Measurements from ENCODE around the gene ANKRD27. TPM values are rescaled to one million over a fixed set of nuclear protein-coding genes. Genes with fewer than 3 reads are reported as not detected.
"Not testable (repeated sequence)": the region's sequence is repeated elsewhere in the genome, so short reads cannot be mapped to it uniquely, and the experiment has no call there.

ANKRD27 gene
- total RNA-seq, 2 experiments from 2014 or later, result 36.6 to 37.0 TPM

- H3K4me3 Mint-ChIP-seq; POLR2A ChIA-PET; ATAC-seq; DNase-seq; H3K4me1 Mint-ChIP-seq; H3K27ac Mint-ChIP-seq; H3K27me3 Mint-ChIP-seq; H3K9me3 Mint-ChIP-seq (ENCODE audit: low read depth); intact Hi-C loops (cut with DNase I, micrococcal nuclease): not testable (repeated sequence)
- peaks cover 31% of the 10 kb centered on the region for H3K36me3 Mint-ChIP-seq (ENCODE audit: low read depth)
- CTCF ChIA-PET, result interaction anchor here (0.8 kb wide), 1 partner anchor 30 kb away, joined by 4 read pairs; no protein-coding TSS in a partner anchor
These were observed 22.6 kb downstream of the ANKRD27 start for GRCh38 chr19:32652331-32652730.

GRCh38 chr19:32651729-32652140 is 23.2 kb downstream of the ANKRD27 start:
- ChIA-PET POLR2A (no interaction called here), CTCF (interaction anchor here (0.7 to 0.8 kb wide), 3 partner anchors 30 to 457 kb away, joined by 3 to 4 read pairs (median 3); no protein-coding TSS in a partner anchor)
- no peak for DNase-seq
- Mint-ChIP-seq H3K27me3 (no peaks in the 10 kb centered on the region), H3K9me3 (ENCODE audit: low read depth) (no peaks in the 10 kb centered on the region), H3K4me1 (peaks cover 5% of the 10 kb centered on the region), H3K27ac (no peak overlapping the region), H3K4me3 (no peak overlapping the region), H3K36me3 (ENCODE audit: low read depth) (peaks cover 34% of the 10 kb centered on the region)
- ATAC-seq, result no peak
- intact Hi-C loops (cut with DNase I, micrococcal nuclease), result no loop called here

DNA sequence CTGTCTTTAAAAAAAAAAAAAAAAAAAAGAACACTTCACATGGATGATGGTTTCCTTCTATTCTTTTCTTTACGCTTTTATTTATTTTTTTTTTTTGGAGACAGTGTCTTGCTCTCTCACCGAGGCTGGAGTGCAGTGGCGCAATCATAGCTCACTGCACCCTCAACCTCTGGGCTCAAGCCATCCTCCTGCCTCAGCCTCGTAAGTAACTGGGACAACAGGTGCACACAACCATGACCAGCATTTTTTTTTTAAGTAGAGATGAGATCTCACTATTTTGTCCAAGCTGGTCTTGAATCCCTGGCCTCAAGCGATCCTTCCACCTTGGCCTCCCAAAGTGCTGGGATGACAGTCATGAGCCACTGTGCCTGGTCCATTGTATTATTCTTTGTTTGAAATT is 24.3 kb downstream of the ANKRD27 start:
- Mint-ChIP-seq H3K9me3 (ENCODE audit: low read depth) (no peaks in the 10 kb centered on the region), H3K36me3 (ENCODE audit: low read depth) (peaks cover 34% of the 10 kb centered on the region), H3K27ac (no peak overlapping the region), H3K27me3 (no peaks in the 10 kb centered on the region), H3K4me3 (no peak overlapping the region), H3K4me1 (peaks cover 10% of the 10 kb centered on the region)
- ATAC-seq (no peak), DNase-seq (no peak)
- CTCF ChIA-PET, result interaction anchor here (1.1 kb wide), 1 partner anchor 21 kb away, joined by 3 read pairs; no protein-coding TSS in a partner anchor
- POLR2A ChIA-PET, result no interaction called here
- intact Hi-C loops (cut with DNase I, micrococcal nuclease), result no loop called here

DNA sequence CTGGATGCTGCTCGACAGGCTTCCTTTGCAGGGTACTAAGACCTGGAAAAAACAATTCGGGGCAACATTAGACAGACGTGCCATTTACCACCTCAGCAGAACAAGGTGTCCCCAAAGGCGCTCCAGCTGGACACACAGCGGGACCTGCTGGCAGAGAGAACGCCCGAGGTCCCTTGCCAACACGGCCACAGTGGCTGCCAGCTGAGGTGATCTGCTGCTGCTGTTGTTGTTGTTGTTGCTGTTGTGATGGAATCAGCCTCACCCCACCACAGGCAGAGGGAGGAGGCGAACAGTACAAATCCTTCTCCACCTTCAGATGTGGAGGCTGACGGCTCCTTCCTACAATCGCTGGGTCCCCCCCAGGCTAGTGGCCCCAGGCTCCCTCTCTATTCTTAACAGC is 25.2 kb downstream of the ANKRD27 start:
- no peak for DNase-seq
- CTCF ChIA-PET, result no interaction called here
- peaks cover 10% of the 10 kb centered on the region for H3K4me1 Mint-ChIP-seq
- H3K27ac Mint-ChIP-seq, result no peak overlapping the region
- no peaks in the 10 kb centered on the region for H3K27me3 Mint-ChIP-seq
- no peak overlapping the region for H3K4me3 Mint-ChIP-seq
- peaks cover 31% of the 10 kb centered on the region for H3K36me3 Mint-ChIP-seq (ENCODE audit: low read depth)
- no peaks in the 10 kb centered on the region for H3K9me3 Mint-ChIP-seq (ENCODE audit: low read depth)
- intact Hi-C loops (cut with DNase I, micrococcal nuclease), result no loop called here
- POLR2A ChIA-PET, result no interaction called here
- ATAC-seq, result no peak

DNA sequence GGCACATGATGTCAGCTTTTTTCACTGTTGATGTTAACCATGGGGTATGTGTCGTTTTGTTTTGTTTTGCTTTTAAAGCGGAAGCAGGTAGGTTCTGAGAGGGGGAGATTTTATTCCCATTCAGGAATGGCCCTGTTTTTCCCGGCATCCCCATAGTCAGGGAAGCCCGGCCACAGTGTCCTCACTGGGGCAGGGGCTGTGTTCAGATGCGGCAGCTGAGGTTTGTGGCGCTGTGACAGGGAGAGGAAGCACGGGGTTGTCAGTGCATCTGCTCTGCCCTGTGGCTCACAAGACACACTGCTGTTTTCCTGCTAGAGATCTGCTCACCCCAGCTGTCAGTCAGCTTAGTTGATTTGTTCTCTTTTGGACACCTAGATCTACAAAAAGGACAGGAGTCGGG is 27.6 kb downstream of the ANKRD27 start:
- DNase-seq (no peak), ATAC-seq (no peak)
- Mint-ChIP-seq H3K36me3 (ENCODE audit: low read depth) (peaks cover 41% of the 10 kb centered on the region), H3K27ac (no peak overlapping the region), H3K27me3 (no peaks in the 10 kb centered on the region), H3K9me3 (ENCODE audit: low read depth) (no peaks in the 10 kb centered on the region), H3K4me1 (peaks cover 30% of the 10 kb centered on the region), H3K4me3 (no peak overlapping the region)
- intact Hi-C loops (cut with DNase I, micrococcal nuclease), result no loop called here
- ChIA-PET POLR2A (interaction anchor here (0.7 kb wide), 1 partner anchor 326 kb away, joined by 3 read pairs; no protein-coding TSS in a partner anchor), CTCF (interaction anchor here (0.7 kb wide), 1 partner anchor 29 kb away, joined by 4 read pairs; no protein-coding TSS in a partner anchor)

GRCh38 chr19:32646556-32646955 is 28.4 kb downstream of the ANKRD27 start:
- POLR2A ChIA-PET, result interaction anchor here (0.7 kb wide), 1 partner anchor 327 kb away, joined by 3 read pairs; no protein-coding TSS in a partner anchor
- DNase-seq (peak; percentile 21), ATAC-seq (no peak)
- H3K9me3 Mint-ChIP-seq (ENCODE audit: low read depth), result no peaks in the 10 kb centered on the region
- intact Hi-C loops (cut with DNase I, micrococcal nuclease), result no loop called here
- no peak overlapping the region for H3K4me3 Mint-ChIP-seq
- peaks cover 45% of the 10 kb centered on the region for H3K36me3 Mint-ChIP-seq (ENCODE audit: low read depth)
- peaks cover 36% of the 10 kb centered on the region for H3K4me1 Mint-ChIP-seq
- peak overlapping the region; percentile 6 for H3K27ac Mint-ChIP-seq
- CTCF ChIA-PET, result interaction anchor here (1.1 kb wide), 1 partner anchor 10 kb away, joined by 5 read pairs; no protein-coding TSS in a partner anchor
- H3K27me3 Mint-ChIP-seq, result no peaks in the 10 kb centered on the region

GRCh38 chr19:32642771-32643170 is 32.2 kb downstream of the ANKRD27 start:
- POLR2A ChIA-PET, result no interaction called here
- CTCF ChIA-PET, result no interaction called here
- H3K27ac Mint-ChIP-seq, result no peak overlapping the region
- peaks cover 36% of the 10 kb centered on the region for H3K4me1 Mint-ChIP-seq
- intact Hi-C loops (cut with DNase I, micrococcal nuclease), result loop anchor here in 1 of 2 experiments (2.0 kb wide), 1 partner anchor 32 kb away; the partner anchor contains the start of genes ANKRD27 and RGS9BP
- H3K9me3 Mint-ChIP-seq (ENCODE audit: low read depth), result no peaks in the 10 kb centered on the region
- peak; percentile 99 for ATAC-seq
- H3K27me3 Mint-ChIP-seq, result no peaks in the 10 kb centered on the region
- no peak overlapping the region for H3K4me3 Mint-ChIP-seq
- peak; percentile 84 for DNase-seq
- peaks cover 50% of the 10 kb centered on the region for H3K36me3 Mint-ChIP-seq (ENCODE audit: low read depth)

DNA sequence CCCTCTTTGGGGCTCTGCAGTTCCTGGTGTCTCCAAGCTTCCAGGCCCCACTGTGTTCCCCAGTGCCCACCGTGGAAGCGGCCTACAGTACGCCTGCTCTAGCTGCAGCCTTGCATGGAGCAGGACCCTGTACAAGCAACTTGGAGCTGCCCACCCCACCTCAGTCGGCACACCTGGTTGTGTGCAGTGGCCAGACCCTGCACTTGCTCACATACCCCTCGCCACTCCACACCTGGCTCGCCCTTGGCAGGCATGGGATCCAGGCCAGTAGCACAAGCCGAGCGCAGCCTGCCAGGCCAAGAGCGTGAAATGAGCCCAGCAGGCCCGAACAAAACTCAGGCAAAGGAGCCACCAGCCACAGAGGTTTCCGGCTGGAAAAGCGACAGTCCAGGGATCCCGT is 36.4 kb downstream of the ANKRD27 start:
- Mint-ChIP-seq H3K27me3 (no peaks in the 10 kb centered on the region), H3K4me3 (no peak overlapping the region), H3K4me1 (peaks cover 19% of the 10 kb centered on the region), H3K27ac (no peak overlapping the region), H3K9me3 (ENCODE audit: low read depth) (no peaks in the 10 kb centered on the region), H3K36me3 (ENCODE audit: low read depth) (peaks cover 46% of the 10 kb centered on the region)
- intact Hi-C loops (cut with DNase I, micrococcal nuclease), result no loop called here
- POLR2A ChIA-PET, result no interaction called here
- CTCF ChIA-PET, result interaction anchor here (0.7 to 1.8 kb wide), 2 partner anchors 36 to 38 kb away, joined by 3 to 5 read pairs; no protein-coding TSS in a partner anchor
- DNase-seq, result no peak
- ATAC-seq, result no peak

DNA sequence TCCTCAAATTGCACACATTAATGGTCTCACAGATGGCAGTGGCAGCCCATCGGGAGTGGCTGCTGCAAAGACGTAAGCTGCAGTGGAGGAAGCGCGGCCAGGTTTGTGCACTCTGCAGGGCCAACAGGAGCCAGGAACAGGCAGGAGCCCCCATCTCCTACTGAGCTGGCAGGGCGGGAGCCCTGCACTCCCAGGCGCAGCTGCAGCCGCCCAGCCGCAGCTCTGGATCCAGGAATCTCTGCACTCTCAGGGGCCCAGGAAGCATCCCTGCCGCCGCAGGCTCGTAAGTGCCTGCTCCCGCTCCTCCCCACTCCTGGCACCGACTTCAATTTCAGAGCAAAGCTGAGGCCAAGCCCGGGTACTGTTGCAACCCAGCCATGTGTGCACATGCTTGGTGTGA is 37.5 kb downstream of the ANKRD27 start:
- no peak for DNase-seq

DNA sequence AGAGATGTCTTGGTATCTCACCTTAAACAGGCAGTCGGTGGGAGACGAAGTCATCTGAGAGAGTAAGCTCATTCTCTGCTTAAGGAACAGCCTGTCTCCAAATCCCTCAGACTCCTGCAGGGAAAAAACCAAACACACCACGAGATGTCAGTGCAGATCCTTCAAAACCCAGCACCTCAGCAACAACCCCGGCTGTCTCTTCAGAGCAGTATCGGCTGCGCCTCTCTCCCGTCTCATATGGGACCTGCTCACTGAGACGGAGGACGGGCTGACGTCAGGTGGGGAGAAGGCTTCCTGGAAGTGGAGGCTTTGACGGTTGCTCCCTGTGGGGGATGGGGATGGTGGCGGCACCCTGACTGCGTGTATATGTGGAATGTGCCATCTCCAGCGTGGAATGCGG is 43.6 kb downstream of the ANKRD27 start:
- DNase-seq (no peak), ATAC-seq (no peak)
- no peaks in the 10 kb centered on the region for H3K9me3 Mint-ChIP-seq (ENCODE audit: low read depth)
- CTCF ChIA-PET, result no interaction called here
- POLR2A ChIA-PET, result no interaction called here
- no peak overlapping the region for H3K4me3 Mint-ChIP-seq
- H3K27me3 Mint-ChIP-seq, result no peaks in the 10 kb centered on the region
- peaks cover 13% of the 10 kb centered on the region for H3K36me3 Mint-ChIP-seq (ENCODE audit: low read depth)
- no peak overlapping the region for H3K27ac Mint-ChIP-seq
- H3K4me1 Mint-ChIP-seq, result no peaks in the 10 kb centered on the region
- intact Hi-C loops (cut with DNase I, micrococcal nuclease), result no loop called here

More for the DNA sequence above, 37.5 kb downstream of the ANKRD27 start:
- POLR2A ChIA-PET, result no interaction called here
- ATAC-seq, result no peak
- peaks cover 38% of the 10 kb centered on the region for H3K36me3 Mint-ChIP-seq (ENCODE audit: low read depth)
- CTCF ChIA-PET, result no interaction called here
- intact Hi-C loops (cut with DNase I, micrococcal nuclease), result no loop called here
- peaks cover 7% of the 10 kb centered on the region for H3K4me1 Mint-ChIP-seq
- H3K4me3 Mint-ChIP-seq, result no peak overlapping the region
- no peak overlapping the region for H3K27ac Mint-ChIP-seq
- H3K9me3 Mint-ChIP-seq (ENCODE audit: low read depth), result no peaks in the 10 kb centered on the region
- no peaks in the 10 kb centered on the region for H3K27me3 Mint-ChIP-seq

DNA sequence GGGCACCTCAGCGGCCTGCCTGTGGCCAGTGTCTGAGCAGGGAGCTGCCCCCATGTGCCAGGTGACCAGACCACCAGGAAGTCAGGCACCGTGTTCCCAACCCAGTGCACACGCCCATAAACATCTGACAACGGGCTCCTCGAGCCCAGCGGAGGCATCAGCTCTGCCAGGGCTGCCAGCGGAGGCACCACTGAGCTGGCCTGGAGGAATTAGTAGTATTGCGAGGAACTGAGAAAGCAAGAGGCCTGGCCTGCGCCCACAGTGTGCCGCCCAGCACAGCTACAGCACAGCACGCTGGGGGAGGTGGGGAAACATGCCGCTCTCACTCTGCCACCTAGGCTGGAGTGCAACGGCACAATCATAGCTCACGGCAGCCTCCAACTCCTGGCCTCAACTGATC is 44.6 kb downstream of the ANKRD27 start:
- CTCF ChIA-PET, result interaction anchor here (0.8 kb wide), 2 partner anchors 30 to 624 kb away, joined by 3 read pairs; no protein-coding TSS in a partner anchor

GRCh38 chr19:32627714-32628270 is 47.2 kb downstream of the ANKRD27 start:
- H3K9me3 Mint-ChIP-seq (ENCODE audit: low read depth), result no peaks in the 10 kb centered on the region
- intact Hi-C loops (cut with DNase I, micrococcal nuclease), result no loop called here
- DNase-seq (no peak), ATAC-seq (no peak)
- no peaks in the 10 kb centered on the region for H3K27me3 Mint-ChIP-seq
- no peak overlapping the region for H3K27ac Mint-ChIP-seq
- H3K4me1 Mint-ChIP-seq, result no peaks in the 10 kb centered on the region
- H3K4me3 Mint-ChIP-seq, result no peak overlapping the region
- H3K36me3 Mint-ChIP-seq (ENCODE audit: low read depth), result peaks cover 7% of the 10 kb centered on the region
- ChIA-PET POLR2A (no interaction called here), CTCF (interaction anchor here (0.7 kb wide), 1 partner anchor 242 kb away, joined by 3 read pairs; no protein-coding TSS in a partner anchor)

More for the DNA sequence above, 44.6 kb downstream of the ANKRD27 start:
- Mint-ChIP-seq H3K27me3 (no peaks in the 10 kb centered on the region), H3K9me3 (ENCODE audit: low read depth) (no peaks in the 10 kb centered on the region), H3K4me1 (no peaks in the 10 kb centered on the region), H3K4me3 (no peak overlapping the region), H3K27ac (no peak overlapping the region), H3K36me3 (ENCODE audit: low read depth) (peaks cover 4% of the 10 kb centered on the region)
- POLR2A ChIA-PET, result no interaction called here
- ATAC-seq, result no peak
- intact Hi-C loops (cut with DNase I, micrococcal nuclease), result no loop called here
- DNase-seq, result no peak

Measured in activated CD4-positive, alpha-beta T cell treated with anti-CD3 and anti-CD28 coated beads for 36 hours (primary cell).